GM12891 (cell line): Measurements from ENCODE around the gene MRPL37.

Source experiments
- PAX5 ChIP-seq: IDR thresholded peaks from 2 replicates; pipeline ENCODE4 v1.6.1; 2011; ENCODE audit warnings: low read length, moderate library complexity, mild to moderate bottlenecking; ENCODE audit not compliant: insufficient read depth, severe bottlenecking
- POLR2A ChIP-seq: IDR thresholded peaks from 2 replicates; pipeline ENCODE4 v1.6.1; 2011; ENCODE audit warnings: low read depth, low read length, control low read depth
- POLR2AphosphoS5 ChIP-seq: IDR thresholded peaks from 2 replicates; pipeline ENCODE4 v1.6.1; 2011; ENCODE audit warnings: low read depth, low read length, control low read depth
- SPI1 ChIP-seq: IDR thresholded peaks from 2 replicates; pipeline ENCODE4 v1.6.1; 2011; ENCODE audit warnings: low read depth, low read length, control low read depth
- TAF1 ChIP-seq: IDR thresholded peaks from 2 replicates; pipeline ENCODE4 v1.6.1; 2011; ENCODE audit warnings: low read depth, low read length, control low read depth

- TF ChIP-seq POLR2AphosphoS5 (no peak), TAF1 (no peak), SPI1 (no peak), POLR2A (no peak), PAX5 (no peak)
These were observed 40.9 kb downstream of the MRPL37 start for GRCh38 chr1:54240741-54241335.
